Liver (tissue), 9 donors: ENCODE results near the gene BTN1A1. TPM values are rescaled to one million over a fixed set of nuclear protein-coding genes. Genes with fewer than 3 reads are reported as not detected.

Source experiments
- DNase-seq: peaks from one replicate; pipeline ENCODE4 v3.0.0-alpha.2; 2017; ENCODE audit warnings: low spot score
- H3K27ac ChIP-seq, 2 donors: one replicate each; pipeline ENCODE4 v1.7.0; 2013; ENCODE audit warnings: inconsistent platforms in 2 of 2, low read length in 2 of 2, control low read depth in 1 of 2, low read depth in 1 of 2, mild to moderate bottlenecking in 1 of 2
- H3K27me3 ChIP-seq, 4 donors: one replicate each; pipeline versions ENCODE4 v1.6.1 to v1.7.0; 2013; ENCODE audit warnings: low read length in 3 of 4, inconsistent platforms in 1 of 4, mild to moderate bottlenecking in 1 of 4, moderate library complexity in 1 of 4; ENCODE audit not compliant: control insufficient read depth in 4 of 4, insufficient read depth in 4 of 4
- H3K36me3 ChIP-seq, 4 donors: one replicate each; pipeline versions ENCODE4 v1.6.1 to v1.7.0; 2013; ENCODE audit warnings: low read length in 3 of 4, mild to moderate bottlenecking in 3 of 4, low read depth in 1 of 4, moderate library complexity in 1 of 4; ENCODE audit not compliant: control insufficient read depth in 4 of 4, insufficient read depth in 3 of 4
- H3K4me1 ChIP-seq, 4 donors: one replicate each; pipeline versions ENCODE4 v1.6.1 to v1.7.0; 2013; ENCODE audit warnings: low read length in 3 of 4, mild to moderate bottlenecking in 3 of 4, moderate library complexity in 1 of 4; ENCODE audit not compliant: control insufficient read depth in 4 of 4, insufficient read depth in 4 of 4
- H3K4me3 ChIP-seq, 3 donors: one replicate each; pipeline versions ENCODE4 v1.6.1 to v1.7.0; 2013; ENCODE audit warnings: low read length in 3 of 3, control low read depth in 1 of 3, low read depth in 1 of 3, mild to moderate bottlenecking in 1 of 3
- H3K9ac ChIP-seq, 2 donors: one replicate each; pipeline ENCODE4 v1.7.0; 2013; ENCODE audit warnings: low read length in 2 of 2, mild to moderate bottlenecking in 2 of 2, moderate library complexity in 2 of 2, control low read depth in 1 of 2, low read depth in 1 of 2
- H3K9me3 ChIP-seq, 4 donors: one replicate each; pipeline versions ENCODE4 v1.6.1 to v1.7.0; 2013; ENCODE audit warnings: low read length in 3 of 4; ENCODE audit not compliant: control insufficient read depth in 4 of 4
- ATF3 ChIP-seq: IDR thresholded peaks from 2 replicates; pipeline ENCODE4 v1.6.1; 2016; ENCODE audit warnings: antibody characterized with exemption
- CTCF ChIP-seq: fragments of 150-350 bp; IDR thresholded peaks from 2 replicates; pipeline ENCODE4 v1.5.1; 2017; ENCODE audit warnings: improper control_type of control experiment, low read depth, low read length; ENCODE audit not compliant: missing input control
- EGR1 ChIP-seq, 2 donors: IDR thresholded peaks; 2 replicates each; pipeline ENCODE4 v1.6.1; 2016 to 2018; ENCODE audit warnings: antibody characterized with exemption in 2 of 2, low read depth in 2 of 2
- FOXA1 ChIP-seq: IDR thresholded peaks from 2 replicates; pipeline ENCODE4 v1.6.1; 2016; ENCODE audit warnings: antibody characterized with exemption
- FOXA2 ChIP-seq: IDR thresholded peaks from 2 replicates; pipeline ENCODE4 v1.6.1; 2016; ENCODE audit warnings: antibody characterized with exemption
- GABPA ChIP-seq, 2 donors: IDR thresholded peaks in 1 of 2; conservative IDR thresholded peaks in 1 of 2; 2 replicates each; pipeline ENCODE4 v1.6.1; 2016; ENCODE audit warnings: antibody characterized with exemption in 2 of 2, mild to moderate bottlenecking in 1 of 2, moderate library complexity in 1 of 2
- HNF4A ChIP-seq, 2 donors: conservative IDR thresholded peaks; 2 replicates each; pipeline ENCODE4 v1.6.1; 2016; ENCODE audit warnings: antibody characterized with exemption in 2 of 2, mild to moderate bottlenecking in 2 of 2
- HNF4G ChIP-seq: IDR thresholded peaks from 2 replicates; pipeline ENCODE4 v1.6.1; 2016; ENCODE audit warnings: antibody characterized with exemption
- JUND ChIP-seq, 2 donors: IDR thresholded peaks; 2 replicates each; pipeline ENCODE4 v1.6.1; 2016; ENCODE audit warnings: antibody characterized with exemption in 2 of 2
- MAX ChIP-seq: IDR thresholded peaks from 2 replicates; pipeline ENCODE4 v1.6.1; 2016; ENCODE audit warnings: antibody characterized with exemption
- NR2F2 ChIP-seq: IDR thresholded peaks from 2 replicates; pipeline ENCODE4 v1.6.1; 2016; ENCODE audit warnings: antibody characterized with exemption
- RAD21 ChIP-seq, 2 donors: IDR thresholded peaks; 2 replicates each; pipeline ENCODE4 v1.6.1; 2016; ENCODE audit warnings: antibody characterized with exemption in 2 of 2, mild to moderate bottlenecking in 2 of 2
- REST ChIP-seq: IDR thresholded peaks from 2 replicates; pipeline ENCODE4 v1.6.1; 2016; ENCODE audit warnings: antibody characterized with exemption, mild to moderate bottlenecking
- RXRA ChIP-seq, 2 donors: IDR thresholded peaks; 2 replicates each; pipeline ENCODE4 v1.6.1; 2017 to 2018; ENCODE audit warnings: antibody characterized with exemption in 2 of 2, mild to moderate bottlenecking in 1 of 2
- SP1 ChIP-seq: IDR thresholded peaks from 2 replicates; pipeline ENCODE4 v1.6.1; 2018; ENCODE audit warnings: antibody characterized with exemption, mild to moderate bottlenecking
- TAF1 ChIP-seq: conservative IDR thresholded peaks from 2 replicates; pipeline ENCODE4 v1.6.1; 2016; ENCODE audit warnings: antibody characterized with exemption, mild to moderate bottlenecking
- YY1 ChIP-seq: IDR thresholded peaks from 2 replicates; pipeline ENCODE4 v1.6.1; 2016; ENCODE audit warnings: antibody characterized with exemption, mild to moderate bottlenecking
- ZBTB33 ChIP-seq: IDR thresholded peaks from 2 replicates; pipeline ENCODE4 v1.6.1; 2016; ENCODE audit warnings: antibody characterized with exemption
- WGBS: extraction: QIAGEN DNeasy Blood & Tissue Kit; methylation state at CpG from one replicate; pipeline ENCODE4 v1.1.7; 2013; 5-methylcytosine and 5-hydroxymethylcytosine counted together
- polyA plus RNA-seq, 2 donors: library from polyadenylated mRNA; stranded (reverse) in 1 of 2; unstranded in 1 of 2; fragments of 200-250 nt in 1 of 2; fragments of >200 nt in 1 of 2; fragmentation: Nextera tagmentation in 1 of 2; extraction: Ambion mirVana in 1 of 2; gene quantifications; one replicate each; pipeline versions ENCODE4 v1.2.1 to v1.2.3, GENCODE V29; 2013 to 2015
- total RNA-seq, 2 donors: library from RNA; depleted of rRNA; stranded (reverse); fragments of >200 nt; gene quantifications; one replicate each; pipeline ENCODE4 v1.2.3, GENCODE V29; 2014
- donor health status: healthy.
- donor health status: healthy.
- donor health status: healthy.
- donor health status: healthy.
- donor health status: healthy.

BTN1A1 gene
- total and polyA plus RNA-seq, 4 donors, result 0.06 TPM; not detected in 3

GRCh38 chr6:26489996-26490964 lies 9.8 kb upstream of the BTN1A1 start:
- H3K9ac ChIP-seq, result no peak overlapping the region
- H3K9me3 ChIP-seq, result peaks cover 0 to 4% (median 0%) of the 10 kb centered on the region in 4 donors
- H3K27ac ChIP-seq, result no peak overlapping the region
- H3K36me3 ChIP-seq, result no peaks in the 10 kb centered on the region
- 85% methylated on average over 8 of the region's 8 CpGs for WGBS
- TF ChIP-seq RAD21 (IDR thresholded peaks at IDR 0.05) (no peak), SP1 (no peak), FOXA2 (no peak), YY1 (no peak), RXRA (IDR thresholded peaks at IDR 0.05) (no peak), ZBTB33 (no peak), HNF4G (no peak), CTCF (no peak), FOXA1 (no peak), EGR1 (IDR thresholded peaks at IDR 0.05; ENCODE audit: low read depth in 2 of 2) (no peak), HNF4A (conservative IDR thresholded peaks at IDR 0.05) (no peak), REST (no peak), TAF1 (no peak), NR2F2 (no peak), GABPA (IDR thresholded peaks at IDR 0.05 in 1 of 2, conservative IDR thresholded peaks at IDR 0.05 in 1 of 2) (no peak), JUND (IDR thresholded peaks at IDR 0.05) (no peak), ATF3 (no peak), MAX (no peak)
- no peak for DNase-seq
- no peak overlapping the region for H3K4me3 ChIP-seq
- no peaks in the 10 kb centered on the region for H3K4me1 ChIP-seq
- no peaks in the 10 kb centered on the region for H3K27me3 ChIP-seq
